IPS DF 6.9 (cell line): ENCODE results near the gene DCAF16.
A peak's percentile ranks its signal among the peaks of the same experiment; 100 is the strongest.
"Not testable (repeated sequence)": the region's sequence is repeated elsewhere in the genome, so short reads cannot be mapped to it uniquely, and the experiment has no call there.

ENCODE experiments used
- DNase-seq: peaks from one replicate; pipeline ENCODE4 v3.0.0-alpha.2; 2013; ENCODE audit warnings: low read depth, low spot score
- H3K27ac ChIP-seq: one replicate; pipeline ENCODE4 v1.5.1; 2013; ENCODE audit warnings: low read length, control low read depth
- H3K27me3 ChIP-seq: 2 replicates; pipeline ENCODE4 v1.6.1; 2013; ENCODE audit warnings: mild to moderate bottlenecking, low read length; ENCODE audit not compliant: control insufficient read depth, insufficient read depth
- H3K36me3 ChIP-seq: 2 replicates; pipeline ENCODE4 v1.6.1; 2013; ENCODE audit warnings: low read length; ENCODE audit not compliant: control insufficient read depth, insufficient read depth
- H3K4me1 ChIP-seq: 2 replicates; pipeline ENCODE4 v1.6.1; 2013; ENCODE audit warnings: low read length; ENCODE audit not compliant: control insufficient read depth, insufficient read depth
- H3K4me3 ChIP-seq: 2 replicates; pipeline ENCODE4 v1.5.1; 2013; ENCODE audit warnings: mild to moderate bottlenecking, low read length
- H3K9me3 ChIP-seq: 2 replicates; pipeline ENCODE4 v1.6.1; 2013; ENCODE audit warnings: low read length, inconsistent platforms; ENCODE audit not compliant: control insufficient read depth, insufficient read depth
- WGBS: extraction: QIAGEN DNeasy Blood & Tissue Kit; methylation state at CpG from one replicate; pipeline ENCODE4 v1.1.7; 2013; ENCODE audit warnings: mixed read lengths, missing lambda C conversion rate; ENCODE audit not compliant: insufficient read length, insufficient coverage; 5-methylcytosine and 5-hydroxymethylcytosine counted together

Gene DCAF16

GRCh38 chr4:17810260-17811077 is at the start of gene DCAF16, which contains the start of gene NCAPG:
TSS of gene DCAF16 (minus strand) at chr4:17810757. CDS start at chr4:17804141, 6,616 bp downstream.
TSS of gene NCAPG (plus strand) at chr4:17810979. CDS start at chr4:17811078, 99 bp downstream.
- Histone ChIP-seq H3K27ac (no peak within 1 kb of the TSS), H3K4me3 (peak within 1 kb of the TSS; percentile 81), H3K27me3 (no peaks in the 10 kb centered on the region), H3K9me3 (no peaks in the 10 kb centered on the region), H3K4me1 (no peaks in the 10 kb centered on the region; the same call in 1 of the 2 replicates), H3K36me3 (no peaks in the 10 kb centered on the region)
- no CpG with 5 or more reads among the region's 69 CpGs for WGBS
- peak; percentile 99 for DNase-seq

- no peaks in the 10 kb centered on the region for H3K4me1 ChIP-seq
- H3K27ac ChIP-seq, result no peak overlapping the region
- no peaks in the 10 kb centered on the region for H3K9me3 ChIP-seq
- WGBS, result no CpG with 5 or more reads among the region's 5 CpGs
- H3K27me3 ChIP-seq, result no peaks in the 10 kb centered on the region
- no peak for DNase-seq
- H3K36me3 ChIP-seq, result no peaks in the 10 kb centered on the region
- no peak overlapping the region for H3K4me3 ChIP-seq
These were observed 49.3 kb upstream of the DCAF16 start for GRCh38 chr4:17859793-17860406.

GRCh38 chr4:17854036-17854435 is 43.5 kb upstream of the DCAF16 start:
- Histone ChIP-seq H3K4me3 (no peak overlapping the region), H3K36me3 (no peaks in the 10 kb centered on the region), H3K4me1 (no peaks in the 10 kb centered on the region), H3K27ac (no peak overlapping the region), H3K27me3 (no peaks in the 10 kb centered on the region), H3K9me3 (no peaks in the 10 kb centered on the region)
- DNase-seq, result no peak
- WGBS, result no CpG with 5 or more reads among the region's 3 CpGs

- no peaks in the 10 kb centered on the region for H3K4me1 ChIP-seq
- no peaks in the 10 kb centered on the region for H3K9me3 ChIP-seq
- no peak for DNase-seq
- H3K27ac ChIP-seq, result no peak overlapping the region
- H3K36me3 ChIP-seq, result no peaks in the 10 kb centered on the region
- H3K27me3 ChIP-seq, result no peaks in the 10 kb centered on the region
- H3K4me3 ChIP-seq, result no peak overlapping the region
These were observed 41.4 kb upstream of the DCAF16 start for GRCh38 chr4:17851959-17852358.

GRCh38 chr4:17850295-17850694 is 39.7 kb upstream of the DCAF16 start:
- no CpG with 5 or more reads among the region's 1 CpG for WGBS
- H3K4me3 ChIP-seq, H3K9me3 ChIP-seq, H3K27ac ChIP-seq, DNase-seq, H3K4me1 ChIP-seq, H3K36me3 ChIP-seq, H3K27me3 ChIP-seq: not testable (repeated sequence)

GRCh38 chr4:17846266-17846665 is 35.7 kb upstream of the DCAF16 start:
- Histone ChIP-seq H3K27me3 (no peaks in the 10 kb centered on the region), H3K4me3 (no peak overlapping the region), H3K9me3 (no peaks in the 10 kb centered on the region), H3K27ac (no peak overlapping the region), H3K36me3 (no peaks in the 10 kb centered on the region; the same call in 1 of the 2 replicates), H3K4me1 (no peaks in the 10 kb centered on the region)
- DNase-seq, result no peak
- WGBS, result no CpG with 5 or more reads among the region's 2 CpGs

- DNase-seq, result no peak
- Histone ChIP-seq H3K9me3 (no peaks in the 10 kb centered on the region), H3K27me3 (no peaks in the 10 kb centered on the region), H3K36me3 (peaks cover 3% of the 10 kb centered on the region; the same call in 1 of the 2 replicates), H3K27ac (no peak overlapping the region), H3K4me1 (no peaks in the 10 kb centered on the region), H3K4me3 (no peak overlapping the region)
- WGBS, result no CpG with 5 or more reads among the region's 1 CpG
These were observed 13.5 kb upstream of the DCAF16 start for GRCh38 chr4:17823871-17824669.

GRCh38 chr4:17817027-17817426 is 6.5 kb upstream of the DCAF16 start:
- no peaks in the 10 kb centered on the region for H3K4me1 ChIP-seq
- no peaks in the 10 kb centered on the region; the same call in 1 of the 2 replicates for H3K36me3 ChIP-seq
- DNase-seq, result no peak
- H3K4me3 ChIP-seq, result no peak overlapping the region
- H3K9me3 ChIP-seq, result no peaks in the 10 kb centered on the region
- H3K27ac ChIP-seq, result no peak overlapping the region
- WGBS, result no CpG with 5 or more reads among the region's 5 CpGs
- no peaks in the 10 kb centered on the region for H3K27me3 ChIP-seq

- Histone ChIP-seq H3K27me3 (no peaks in the 10 kb centered on the region), H3K4me3 (no peak overlapping the region), H3K9me3 (no peaks in the 10 kb centered on the region), H3K4me1 (no peaks in the 10 kb centered on the region), H3K27ac (no peak overlapping the region), H3K36me3 (no peaks in the 10 kb centered on the region; the same call in 1 of the 2 replicates)
- no peak for DNase-seq
- WGBS, result no CpG with 5 or more reads among the region's 12 CpGs
These were observed 5.6 kb upstream of the DCAF16 start for GRCh38 chr4:17816142-17816541.

GRCh38 chr4:17814140-17814539 is 3.6 kb upstream of the DCAF16 start:
- Histone ChIP-seq H3K4me1 (no peaks in the 10 kb centered on the region), H3K9me3 (no peaks in the 10 kb centered on the region), H3K27me3 (no peaks in the 10 kb centered on the region), H3K27ac (no peak overlapping the region), H3K36me3 (no peaks in the 10 kb centered on the region; the same call in 1 of the 2 replicates), H3K4me3 (no peak overlapping the region)
- no peak for DNase-seq
- WGBS, result no CpG with 5 or more reads among the region's 3 CpGs
